PC-9 (cell line): ENCODE results near the gene CES2. TPM values are rescaled to one million over a fixed set of nuclear protein-coding genes. Genes with fewer than 3 reads are reported as not detected.

Experiments
- BruUV-seq: library from RNA; stranded (reverse); fragments of 400-500 nt; replicated peaks from 2 replicates; lab custom pipeline; 2021; lab: Mats Ljungman, UMichigan
- CTCF ChIA-PET: fragments of 300-600 bp; sonication (Branson Sonifier 250); formaldehyde crosslinking; loops from one replicate; lab custom pipeline; 2022; ENCODE audit warnings: antibody characterized with exemption; lab: Charles Lee
- POLR2A ChIA-PET: fragments of 300-600 bp; sonication (Branson Sonifier 250); formaldehyde crosslinking; loops from one replicate; lab custom pipeline; 2022; ENCODE audit warnings: antibody characterized with exemption; ENCODE audit not compliant: unreplicated experiment; lab: Charles Lee
- DNase-seq, 2 experiments: peaks; one replicate each; pipeline versions ENCODE4 v3.0.0 to v3.0.0-alpha.2; 2015 to 2022; ENCODE audit warnings: mixed read lengths in 1 of 2
- H2AFZ ChIP-seq: fragments of 200-600 bp; sonication (generic); 2 replicates; pipeline ENCODE4 v1.8.1; 2017; ENCODE audit warnings: antibody characterized with exemption
- H3F3A ChIP-seq: fragments of 200-600 bp; sonication (generic); 2 replicates; pipeline ENCODE4 v1.8.1; 2017; ENCODE audit warnings: antibody characterized with exemption, mild to moderate bottlenecking, low read depth; ENCODE audit not compliant: insufficient read depth
- H3K27ac ChIP-seq: fragments of 200-600 bp; sonication (generic); 2 replicates; pipeline ENCODE4 v1.6.1; 2016; ENCODE audit warnings: mixed run types
- H3K27me3 ChIP-seq: fragments of 200-600 bp; sonication (generic); 2 replicates; pipeline ENCODE4 v1.6.1; 2016; ENCODE audit warnings: low read depth, mixed run types; ENCODE audit not compliant: insufficient read depth
- H3K36me3 ChIP-seq: fragments of 200-600 bp; sonication (generic); 2 replicates; pipeline ENCODE4 v1.6.1; 2016; ENCODE audit warnings: low read depth, mixed run types
- H3K4me1 ChIP-seq: fragments of 200-600 bp; sonication (generic); replicated peaks from 2 replicates; pipeline ENCODE4 v1.6.1; 2016; ENCODE audit warnings: mixed run types; ENCODE audit not compliant: insufficient read depth
- H3K4me2 ChIP-seq: fragments of 200-600 bp; sonication (generic); 2 replicates; pipeline ENCODE4 v1.6.1; 2017; ENCODE audit warnings: mixed run types
- H3K4me3 ChIP-seq: fragments of 200-600 bp; sonication (generic); 2 replicates; pipeline ENCODE4 v1.6.1; 2016; ENCODE audit warnings: mixed run types
- H3K79me2 ChIP-seq: fragments of 200-600 bp; sonication (generic); 2 replicates; pipeline ENCODE4 v1.6.1; 2017; ENCODE audit warnings: low read depth, mixed run types
- H3K9me2 ChIP-seq: fragments of 200-600 bp; sonication (generic); 2 replicates; pipeline ENCODE4 v1.8.1; 2017; ENCODE audit warnings: mild to moderate bottlenecking; ENCODE audit not compliant: insufficient read depth
- H3K9me3 ChIP-seq: fragments of 200-600 bp; sonication (generic); 2 replicates; pipeline ENCODE4 v1.8.1; 2016; ENCODE audit warnings: low read depth; ENCODE audit not compliant: insufficient read depth
- H4K20me1 ChIP-seq: fragments of 200-600 bp; sonication (generic); 2 replicates; pipeline ENCODE4 v1.8.1; 2017; ENCODE audit not compliant: insufficient read depth
- CTCF ChIP-seq: fragments of 200-600 bp; sonication (generic); conservative IDR thresholded peaks from 2 replicates; pipeline ENCODE4 v1.6.1; 2017; ENCODE audit warnings: mixed run types, antibody characterized with exemption, mild to moderate bottlenecking, moderate library complexity
- EZH2 ChIP-seq: fragments of 200-600 bp; sonication (generic); IDR thresholded peaks from 2 replicates; pipeline ENCODE4 v1.8.0; 2017; ENCODE audit warnings: antibody characterized with exemption, low read depth
- intact Hi-C: fragments of 100-400 bp; cut with micrococcal nuclease; formaldehyde crosslinking; loops from one replicate; pipeline ENCODE4 v1.10.0; 2022; ENCODE audit not compliant: unreplicated experiment
- total RNA-seq: library from RNA; stranded (reverse); gene quantifications from 2 replicates; pipeline ENCODE4 v1.2.3, GENCODE V29; 2021

The CES2 gene
- total RNA-seq, 1 experiment from 2014 or later = 32.8 TPM

GRCh38 chr16:66920299-66920590, 15.1 kb upstream of the CES2 start:
- no peaks in the 10 kb centered on the region for H3K9me3 ChIP-seq
- no peak for DNase-seq
- POLR2A ChIA-PET = no interaction called here

GRCh38 chr16:66920924-66921680, 14.2 kb upstream of the CES2 start:
- Histone ChIP-seq H3K9me2 (no peaks in the 10 kb centered on the region), H3K36me3 (no peaks in the 10 kb centered on the region), H4K20me1 (no peaks in the 10 kb centered on the region), H3F3A (no peaks in the 10 kb centered on the region; the same call in 1 of the 2 replicates), H3K4me3 (no peak overlapping the region), H3K27ac (no peak overlapping the region), H3K79me2 (no peaks in the 10 kb centered on the region), H3K4me1 (peaks cover 4% of the 10 kb centered on the region), H3K27me3 (no peaks in the 10 kb centered on the region), H2AFZ (no peak overlapping the region), H3K4me2 (no peak overlapping the region), H3K9me3 (no peaks in the 10 kb centered on the region)
- CTCF ChIA-PET = no interaction called here
- intact Hi-C loops = no loop called here
- POLR2A ChIA-PET = no interaction called here
- no TSS peak for BruUV-seq
- DNase-seq = no peak
- TF ChIP-seq CTCF (no peak), EZH2 (no peak)

More at GRCh38 chr16:66920299-66920590, 15.1 kb upstream of the CES2 start:
- BruUV-seq = no TSS peak
- CTCF ChIA-PET = interaction anchor here (1.2 kb wide), 1 partner anchor 46 kb away, joined by 3 read pairs; no protein-coding TSS in a partner anchor
- no peaks in the 10 kb centered on the region for H3K27me3 ChIP-seq
- TF ChIP-seq EZH2 (no peak), CTCF (no peak)
- no peaks in the 10 kb centered on the region for H3K36me3 ChIP-seq
- H3K27ac ChIP-seq = no peak overlapping the region
- H4K20me1 ChIP-seq = no peaks in the 10 kb centered on the region
- no peaks in the 10 kb centered on the region for H3K4me1 ChIP-seq
- intact Hi-C loops = no loop called here
- no peaks in the 10 kb centered on the region for H3F3A ChIP-seq
- H3K4me3 ChIP-seq = no peak overlapping the region
- no peak overlapping the region for H3K4me2 ChIP-seq
- no peak overlapping the region for H2AFZ ChIP-seq
- no peaks in the 10 kb centered on the region for H3K9me2 ChIP-seq
- no peaks in the 10 kb centered on the region for H3K79me2 ChIP-seq

- Histone ChIP-seq H3K79me2 (no peaks in the 10 kb centered on the region), H3K27ac (no peak overlapping the region), H3F3A (peaks cover 6% of the 10 kb centered on the region; the same call in 1 of the 2 replicates), H3K9me2 (no peaks in the 10 kb centered on the region), H2AFZ (no peak overlapping the region), H3K27me3 (no peaks in the 10 kb centered on the region), H3K36me3 (no peaks in the 10 kb centered on the region), H4K20me1 (no peaks in the 10 kb centered on the region), H3K4me1 (peaks cover 12% of the 10 kb centered on the region), H3K9me3 (no peaks in the 10 kb centered on the region), H3K4me2 (no peak overlapping the region), H3K4me3 (no peak overlapping the region)
- ChIA-PET POLR2A (no interaction called here), CTCF (no interaction called here)
- no peak for DNase-seq
- intact Hi-C loops = no loop called here
- BruUV-seq = no TSS peak
- TF ChIP-seq CTCF (no peak), EZH2 (no peak)
Measured at GRCh38 chr16:66921729-66922450, 13.4 kb upstream of the CES2 start.
